ENCODE measurements around the gene AVEN.

AVEN gene

GRCh38 chr15:33846862-33847261 is 192.1 kb downstream of the AVEN start:
- no peak for TF ChIP-seq EZH2 (optimal IDR thresholded peaks at IDR 0.05; ENCODE audit: low read depth, low read length)
- Histone ChIP-seq H3K27ac (ENCODE audit: low read length) (no peak overlapping the region), H3K4me3 (ENCODE audit: low read length) (no peak overlapping the region), H3K9me2 (replicated peaks; ENCODE audit: insufficient read depth, low read length) (no peaks in the 10 kb centered on the region), H3K79me2 (ENCODE audit: low read length) (no peaks in the 10 kb centered on the region), H3K4me2 (ENCODE audit: low read depth, low read length) (no peak overlapping the region), H4K20me1 (ENCODE audit: insufficient read depth, low read length) (no peaks in the 10 kb centered on the region), H2AFZ (ENCODE audit: low read length) (no peak overlapping the region), H3K36me3 (replicated peaks; ENCODE audit: insufficient read depth, low read length) (no peaks in the 10 kb centered on the region), H3K9ac (ENCODE audit: low read length) (no peak overlapping the region), H3K9me3 (replicated peaks; ENCODE audit: insufficient read depth, low read length) (no peaks in the 10 kb centered on the region), H3K27me3 (replicated peaks; ENCODE audit: insufficient read depth, low read length) (no peaks in the 10 kb centered on the region), H3F3A (ENCODE audit: insufficient read depth, low read length) (no peaks in the 10 kb centered on the region), H3K4me1 (ENCODE audit: low read length) (no peaks in the 10 kb centered on the region)
- DNase-seq, result no peak

GRCh38 chr15:33846142-33846541 is 192.9 kb downstream of the AVEN start:
- H3F3A ChIP-seq (ENCODE audit: insufficient read depth, low read length), result no peaks in the 10 kb centered on the region
- no peaks in the 10 kb centered on the region for H3K9me3 ChIP-seq (replicated peaks; ENCODE audit: insufficient read depth, low read length)
- no peak for DNase-seq
- H3K4me1 ChIP-seq (ENCODE audit: low read length), result no peaks in the 10 kb centered on the region
- no peaks in the 10 kb centered on the region for H3K27me3 ChIP-seq (replicated peaks; ENCODE audit: insufficient read depth, low read length)
- no peaks in the 10 kb centered on the region for H3K9me2 ChIP-seq (replicated peaks; ENCODE audit: insufficient read depth, low read length)
- no peak overlapping the region for H3K9ac ChIP-seq (ENCODE audit: low read length)
- no peak overlapping the region for H2AFZ ChIP-seq (ENCODE audit: low read length)
- no peak overlapping the region for H3K4me3 ChIP-seq (ENCODE audit: low read length)
- TF ChIP-seq CTCF (IDR thresholded peaks at IDR 0.05; ENCODE audit: low read length) (no peak), EZH2 (optimal IDR thresholded peaks at IDR 0.05; ENCODE audit: low read depth, low read length) (no peak), EZH2phosphoT487 (IDR thresholded peaks at IDR 0.05; ENCODE audit: low read length) (no peak)
- no peaks in the 10 kb centered on the region for H4K20me1 ChIP-seq (ENCODE audit: insufficient read depth, low read length)
- H3K79me2 ChIP-seq (ENCODE audit: low read length), result no peaks in the 10 kb centered on the region
- H3K4me2 ChIP-seq (ENCODE audit: low read depth, low read length), result no peak overlapping the region
- no peak overlapping the region for H3K27ac ChIP-seq (ENCODE audit: low read length)
- no peaks in the 10 kb centered on the region for H3K36me3 ChIP-seq (replicated peaks; ENCODE audit: insufficient read depth, low read length)

DNA sequence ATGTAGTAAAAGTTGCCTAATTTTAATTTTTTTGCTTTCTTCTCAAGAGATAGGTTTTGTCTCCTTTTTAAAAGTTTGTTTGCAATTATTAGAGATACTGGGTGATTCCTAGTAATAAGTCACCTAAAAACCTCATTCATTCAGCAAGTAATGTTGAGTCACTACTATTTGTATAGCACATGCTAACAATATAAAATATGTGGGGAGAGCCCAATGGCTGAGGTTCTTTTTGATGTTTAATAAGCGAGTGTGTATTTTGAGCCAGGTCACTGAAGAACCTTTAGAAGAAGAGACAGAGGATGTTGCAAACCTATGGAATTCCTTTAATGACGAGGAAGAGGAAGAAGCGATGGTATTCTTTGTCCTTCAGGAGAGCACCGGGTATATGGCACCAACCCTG is 194.4 kb downstream of the AVEN start:
- no peak overlapping the region for H2AFZ ChIP-seq (ENCODE audit: low read length)
- H3K36me3 ChIP-seq (replicated peaks; ENCODE audit: insufficient read depth, low read length), result no peaks in the 10 kb centered on the region
- H3K9ac ChIP-seq (ENCODE audit: low read length), result no peak overlapping the region
- H3K9me3 ChIP-seq (replicated peaks; ENCODE audit: insufficient read depth, low read length), result no peaks in the 10 kb centered on the region
- no peak overlapping the region for H3K27ac ChIP-seq (ENCODE audit: low read length)
- no peak for TF ChIP-seq CTCF (IDR thresholded peaks at IDR 0.05; ENCODE audit: low read length)
- TF ChIP-seq EZH2phosphoT487 (IDR thresholded peaks at IDR 0.05; ENCODE audit: low read length), result no peak
- TF ChIP-seq EZH2 (optimal IDR thresholded peaks at IDR 0.05; ENCODE audit: low read depth, low read length), result no peak
- H3K4me1 ChIP-seq (ENCODE audit: low read length), result no peaks in the 10 kb centered on the region
- H3F3A ChIP-seq (ENCODE audit: insufficient read depth, low read length), result no peaks in the 10 kb centered on the region
- no peaks in the 10 kb centered on the region for H3K9me2 ChIP-seq (replicated peaks; ENCODE audit: insufficient read depth, low read length)
- no peaks in the 10 kb centered on the region for H4K20me1 ChIP-seq (ENCODE audit: insufficient read depth, low read length)
- no peaks in the 10 kb centered on the region for H3K27me3 ChIP-seq (replicated peaks; ENCODE audit: insufficient read depth, low read length)
- no peak for DNase-seq
- H3K79me2 ChIP-seq (ENCODE audit: low read length), result no peaks in the 10 kb centered on the region
- no peak overlapping the region for H3K4me3 ChIP-seq (ENCODE audit: low read length)
- no peak overlapping the region for H3K4me2 ChIP-seq (ENCODE audit: low read depth, low read length)

GRCh38 chr15:33844186-33844585 is 194.8 kb downstream of the AVEN start:
- Histone ChIP-seq H3K9ac (ENCODE audit: low read length) (no peak overlapping the region), H3K4me2 (ENCODE audit: low read depth, low read length) (no peak overlapping the region), H3K27ac (ENCODE audit: low read length) (no peak overlapping the region), H3K9me2 (replicated peaks; ENCODE audit: insufficient read depth, low read length) (no peaks in the 10 kb centered on the region), H3K79me2 (ENCODE audit: low read length) (no peaks in the 10 kb centered on the region), H3K4me1 (ENCODE audit: low read length) (no peaks in the 10 kb centered on the region), H3F3A (ENCODE audit: insufficient read depth, low read length) (no peaks in the 10 kb centered on the region), H2AFZ (ENCODE audit: low read length) (no peak overlapping the region), H3K36me3 (replicated peaks; ENCODE audit: insufficient read depth, low read length) (no peaks in the 10 kb centered on the region), H3K9me3 (replicated peaks; ENCODE audit: insufficient read depth, low read length) (no peaks in the 10 kb centered on the region), H4K20me1 (ENCODE audit: insufficient read depth, low read length) (no peaks in the 10 kb centered on the region), H3K4me3 (ENCODE audit: low read length) (no peak overlapping the region), H3K27me3 (replicated peaks; ENCODE audit: insufficient read depth, low read length) (no peaks in the 10 kb centered on the region)
- no peak for DNase-seq
- TF ChIP-seq EZH2phosphoT487 (IDR thresholded peaks at IDR 0.05; ENCODE audit: low read length), result no peak
- no peak for TF ChIP-seq CTCF (IDR thresholded peaks at IDR 0.05; ENCODE audit: low read length)
- no peak for TF ChIP-seq EZH2 (optimal IDR thresholded peaks at IDR 0.05; ENCODE audit: low read depth, low read length)
